Measurements from ENCODE around the gene WDFY4. TPM values are rescaled to one million over a fixed set of nuclear protein-coding genes. Genes with fewer than 3 reads are reported as not detected.

Gene WDFY4
- total and polyA plus RNA-seq, 2 donors (not counting 3 experiments of a cell fraction or from before 2014, with no cell fraction given): 10.1 to 10.2 TPM

GRCh38 chr10:48880016-48880705, 195.5 kb downstream of the WDFY4 start:
- no TSS peak for BruUV-seq (replicated peaks)
- intact Hi-C loops (cut with micrococcal nuclease) (no loop called here), dilution Hi-C loops (cut with MboI; ENCODE audit: extremely low pct_ligation_motif_present, low sequenced_read_pairs) (no loop called here)
- H2AFZ ChIP-seq (ENCODE audit: low read depth, low read length): no peak overlapping the region
- H3K4me2 ChIP-seq (ENCODE audit: insufficient read depth, low read length): no peak overlapping the region
- FAIRE-seq (no peak), DNase-seq (ENCODE audit: low read depth, low spot score) (no peak)
- H3K79me2 ChIP-seq (ENCODE audit: control insufficient read depth, insufficient read depth, low read length): no peaks in the 10 kb centered on the region
- no peaks in the 10 kb centered on the region for H3K9me1 ChIP-seq (replicated peaks; ENCODE audit: control insufficient read depth, extremely low read depth, insufficient read depth, low read length)
- no peak overlapping the region for H3K27ac ChIP-seq (ENCODE audit: insufficient read depth, low read depth, low read length)
- H3K4me3 ChIP-seq (replicated peaks in 1 of 3; ENCODE audit: insufficient read depth in 1 of 3, low read depth in 1 of 3, low read length in 3 of 3): no peak overlapping the region
- no peaks in the 10 kb centered on the region for H3K9me3 ChIP-seq (replicated peaks; ENCODE audit: control insufficient read depth, insufficient read depth, low read length)
- H4K20me1 ChIP-seq (replicated peaks; ENCODE audit: control insufficient read depth, extremely low read depth, insufficient read depth, low read length): no peaks in the 10 kb centered on the region
- TF ChIP-seq POLR2AphosphoS5 (IDR thresholded peaks at IDR 0.05; ENCODE audit: insufficient read depth, low read depth, low read length) (no peak), EZH2 (IDR thresholded peaks at IDR 0.05; ENCODE audit: borderline replicate concordance, low read depth, low read length, severe bottlenecking) (no peak), FOS (IDR thresholded peaks at IDR 0.05; ENCODE audit: borderline replicate concordance, insufficient read depth, low read length) (no peak), CTCF (IDR thresholded peaks at IDR 0.05; ENCODE audit: extremely low read depth in 1 of 2, insufficient read depth in 1 of 2, low read depth in 1 of 2, low read length in 2 of 2) (no peak), GATA2 (IDR thresholded peaks at IDR 0.05; ENCODE audit: insufficient read depth, insufficient read length, low read depth, low read length) (no peak), POLR2A (IDR thresholded peaks at IDR 0.05; ENCODE audit: low read depth, low read length) (no peak), MAX (IDR thresholded peaks at IDR 0.05; ENCODE audit: insufficient read depth, insufficient read length) (no peak)
- POLR2A ChIA-PET: no interaction called here
- no peak overlapping the region for H3K9ac ChIP-seq (replicated peaks; ENCODE audit: extremely low read depth, insufficient read depth, low read length)
- CTCF ChIA-PET: no interaction called here
- no peaks in the 10 kb centered on the region for H3K36me3 ChIP-seq (ENCODE audit: control insufficient read depth in 2 of 2, extremely low read depth in 1 of 2, insufficient read depth in 2 of 2, low read length in 2 of 2)
- H3K4me1 ChIP-seq (ENCODE audit: control insufficient read depth, extremely low read depth, insufficient read depth, low read length): no peaks in the 10 kb centered on the region
- no peaks in the 10 kb centered on the region for H3K27me3 ChIP-seq (ENCODE audit: control insufficient read depth in 2 of 2, insufficient read depth in 2 of 2, low read length in 2 of 2)
